GM04504 (cell line): ENCODE data around the gene ENTPD1.
"Not testable (repeated sequence)": the region's sequence is repeated elsewhere in the genome, so short reads cannot be mapped to it uniquely, and the experiment has no call there.

Experiments
- DNase-seq: peaks from one replicate; pipeline ENCODE4 v3.0.0-alpha.2; 2012; ENCODE audit warnings: low read depth

ENTPD1 gene

GRCh38 chr10:95759233-95759826 is 3.4 kb downstream of the ENTPD1 start:
- no peak for DNase-seq

GRCh38 chr10:95761939-95762492 is 6.1 kb downstream of the ENTPD1 start:
- no peak for DNase-seq

GRCh38 chr10:95767884-95768556 is 12.1 kb downstream of the ENTPD1 start:
- no peak for DNase-seq

- no peak for DNase-seq
Observed at GRCh38 chr10:95770084-95770720, 14.2 kb downstream of the ENTPD1 start.

- DNase-seq = not testable (repeated sequence)
Observed at GRCh38 chr10:95773454-95773853, 17.5 kb downstream of the ENTPD1 start.

GRCh38 chr10:95777638-95778037 is 21.7 kb downstream of the ENTPD1 start:
- DNase-seq = not testable (repeated sequence)

- no peak for DNase-seq
Observed at GRCh38 chr10:95782318-95782717, 26.4 kb downstream of the ENTPD1 start.

GRCh38 chr10:95783741-95784140 is 27.8 kb downstream of the ENTPD1 start:
- no peak for DNase-seq

- no peak for DNase-seq
Observed at GRCh38 chr10:95784279-95784913, 28.4 kb downstream of the ENTPD1 start.

- no peak for DNase-seq
Observed at GRCh38 chr10:95785317-95785716, 29.4 kb downstream of the ENTPD1 start.

GRCh38 chr10:95785942-95786669 is 30.1 kb downstream of the ENTPD1 start:
- no peak for DNase-seq

- no peak for DNase-seq
Observed at GRCh38 chr10:95787447-95787846, 31.5 kb downstream of the ENTPD1 start.

- DNase-seq = no peak
Observed at GRCh38 chr10:95788830-95789229, 32.9 kb downstream of the ENTPD1 start.

- no peak for DNase-seq
Observed at GRCh38 chr10:95789902-95790301, 33.9 kb downstream of the ENTPD1 start.

- DNase-seq = no peak
Observed at GRCh38 chr10:95790982-95791381, 35.0 kb downstream of the ENTPD1 start.

GRCh38 chr10:95791425-95791979 is 35.5 kb downstream of the ENTPD1 start:
- no peak for DNase-seq

- no peak for DNase-seq
Observed at GRCh38 chr10:95792211-95792780, 36.3 kb downstream of the ENTPD1 start.

- DNase-seq = no peak
Observed at GRCh38 chr10:95792874-95793285, 36.9 kb downstream of the ENTPD1 start.

- no peak for DNase-seq
Observed at GRCh38 chr10:95793401-95794045, 37.6 kb downstream of the ENTPD1 start.

GRCh38 chr10:95794195-95794594 is 38.2 kb downstream of the ENTPD1 start:
- DNase-seq = no peak

GRCh38 chr10:95795602-95796001 is 39.6 kb downstream of the ENTPD1 start:
- no peak for DNase-seq
